22Rv1 (cell line): Measurements from ENCODE around the gene PLXNA4.

Experiments used
- ZFX ChIP-seq: fragments of 450-650 bp; IDR thresholded peaks from 2 replicates; pipeline ENCODE4 v1.6.1; 2017; ENCODE audit warnings: antibody characterized with exemption, borderline replicate concordance
- TF ChIP-seq, protein P1 (sequence below): fragments of 450-650 bp; IDR thresholded peaks from 2 replicates; pipeline ENCODE4 v1.5.1; 2017; ENCODE audit warnings: mild to moderate bottlenecking

DNA sequence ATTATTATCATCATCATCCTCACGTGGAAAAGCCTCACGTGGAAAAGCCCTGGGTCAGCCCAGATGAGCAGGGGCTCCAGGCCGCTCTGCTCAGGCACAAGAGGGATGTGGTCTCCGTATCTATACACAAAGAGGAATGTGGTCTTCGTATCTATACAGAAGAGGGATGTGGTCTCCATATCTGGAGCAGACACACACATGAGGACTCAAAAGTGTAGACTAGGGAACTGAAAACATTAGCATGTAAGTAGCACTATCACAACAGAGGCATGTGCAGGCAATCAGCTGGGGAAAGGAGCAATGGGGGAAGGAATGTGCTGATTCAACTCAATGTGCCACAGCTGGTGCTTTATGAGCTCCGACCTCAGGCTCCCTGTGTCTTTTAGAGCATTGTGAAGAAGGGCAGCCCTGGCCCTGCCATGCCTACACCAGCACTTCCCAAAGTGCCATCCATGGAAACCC lies 86.5 kb downstream of the PLXNA4 start:
- TF ChIP-seq, protein P1, sequence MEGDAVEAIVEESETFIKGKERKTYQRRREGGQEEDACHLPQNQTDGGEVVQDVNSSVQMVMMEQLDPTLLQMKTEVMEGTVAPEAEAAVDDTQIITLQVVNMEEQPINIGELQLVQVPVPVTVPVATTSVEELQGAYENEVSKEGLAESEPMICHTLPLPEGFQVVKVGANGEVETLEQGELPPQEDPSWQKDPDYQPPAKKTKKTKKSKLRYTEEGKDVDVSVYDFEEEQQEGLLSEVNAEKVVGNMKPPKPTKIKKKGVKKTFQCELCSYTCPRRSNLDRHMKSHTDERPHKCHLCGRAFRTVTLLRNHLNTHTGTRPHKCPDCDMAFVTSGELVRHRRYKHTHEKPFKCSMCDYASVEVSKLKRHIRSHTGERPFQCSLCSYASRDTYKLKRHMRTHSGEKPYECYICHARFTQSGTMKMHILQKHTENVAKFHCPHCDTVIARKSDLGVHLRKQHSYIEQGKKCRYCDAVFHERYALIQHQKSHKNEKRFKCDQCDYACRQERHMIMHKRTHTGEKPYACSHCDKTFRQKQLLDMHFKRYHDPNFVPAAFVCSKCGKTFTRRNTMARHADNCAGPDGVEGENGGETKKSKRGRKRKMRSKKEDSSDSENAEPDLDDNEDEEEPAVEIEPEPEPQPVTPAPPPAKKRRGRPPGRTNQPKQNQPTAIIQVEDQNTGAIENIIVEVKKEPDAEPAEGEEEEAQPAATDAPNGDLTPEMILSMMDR = no peak
- TF ChIP-seq ZFX = no peak
